HG03108 (cell line): ENCODE measurements around the gene ACKR4.
"Not testable (repeated sequence)": the region's sequence is repeated elsewhere in the genome, so short reads cannot be mapped to it uniquely, and the experiment has no call there.

Experiments used
- ATAC-seq: cut with Tn5 transposase; IDR thresholded peaks from one replicate; pipeline ENCODE4 v1.9.1; 2021; ENCODE audit warnings: moderate library complexity; ENCODE audit not compliant: unreplicated experiment

Gene ACKR4

DNA sequence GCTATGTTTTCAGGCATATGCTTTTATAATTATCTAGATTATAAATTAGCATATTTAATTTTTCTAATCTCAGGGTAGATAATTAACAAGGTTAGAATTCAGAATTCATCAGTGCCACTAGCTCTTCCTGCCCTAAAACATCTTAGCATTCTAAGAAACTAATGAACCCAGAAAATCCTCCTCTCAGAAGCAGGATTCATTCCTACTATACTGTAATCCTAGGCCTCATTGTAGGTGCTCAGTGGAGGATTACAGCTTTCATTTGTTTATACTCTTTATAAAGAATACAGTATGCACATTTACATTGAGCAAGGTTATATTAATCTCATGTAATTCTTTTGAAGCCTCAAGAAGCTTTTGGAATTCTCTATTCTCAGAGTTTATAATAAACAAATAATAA lies 41.6 kb downstream of the ACKR4 start:
- no peak for ATAC-seq

DNA sequence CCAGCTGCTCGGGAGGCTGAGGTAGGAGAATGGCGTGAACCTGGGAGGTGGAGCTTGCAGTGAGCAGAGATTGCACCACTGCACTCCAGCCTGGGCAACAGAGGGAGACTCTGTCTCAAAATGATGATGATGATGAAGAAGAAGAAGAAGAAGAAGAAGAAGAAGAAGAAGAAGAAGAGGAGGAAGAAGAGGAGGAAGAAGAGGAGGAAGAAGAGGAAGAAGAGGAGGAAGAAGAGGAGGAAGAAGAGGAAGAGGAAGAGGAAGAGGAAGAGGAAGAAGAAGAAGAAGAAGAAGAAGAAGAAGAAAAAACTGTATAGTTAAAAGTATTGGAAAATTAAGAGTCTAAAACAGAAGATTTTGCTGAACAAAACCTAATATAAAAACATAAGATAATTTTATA lies 44.4 kb downstream of the ACKR4 start:
- ATAC-seq: not testable (repeated sequence)

DNA sequence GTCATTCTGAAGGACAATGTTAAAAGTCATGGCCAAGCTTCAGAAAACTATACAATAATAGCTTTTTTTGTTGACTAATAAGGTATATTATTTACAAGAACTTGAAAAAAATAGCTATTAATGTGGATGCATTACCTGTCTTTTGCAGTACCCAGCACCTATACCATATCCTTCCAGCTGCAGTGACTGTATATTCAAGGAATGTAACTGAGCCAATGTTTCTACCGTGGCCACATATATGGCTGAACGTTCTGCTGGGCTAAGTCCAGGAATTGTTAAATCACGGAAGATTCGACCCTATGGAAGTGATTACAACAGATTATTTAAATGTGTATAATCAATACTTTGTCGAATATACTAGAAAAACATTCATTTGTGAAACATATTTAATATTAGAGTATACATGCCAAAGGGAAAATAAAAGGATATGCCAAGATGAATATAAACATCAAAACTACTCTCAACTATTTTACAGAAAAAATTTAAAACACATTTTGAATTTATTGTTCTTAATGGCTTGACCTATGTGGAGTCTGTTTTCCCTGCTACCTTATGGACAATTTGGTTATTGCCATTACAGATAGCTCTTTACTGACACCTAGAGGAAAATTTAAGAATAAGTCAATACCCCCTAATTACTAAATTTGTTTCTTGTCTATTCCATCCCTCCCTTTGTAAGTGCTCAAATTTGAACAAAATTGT lies 44.9 kb downstream of the ACKR4 start:
- ATAC-seq: no peak

DNA sequence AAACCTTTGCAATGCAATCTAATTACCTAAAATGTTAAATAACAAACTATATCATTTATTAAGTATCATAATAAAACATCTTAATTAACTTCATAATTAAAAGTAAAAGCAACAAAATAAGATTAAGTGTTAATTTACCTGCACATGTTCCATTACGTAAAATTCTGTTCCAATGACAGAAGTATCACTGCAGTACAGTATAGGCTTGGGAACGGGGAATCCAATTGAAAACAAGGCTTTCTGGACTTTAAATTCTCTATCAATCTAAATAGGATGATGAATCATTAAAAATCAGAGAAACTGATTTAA lies 45.4 kb downstream of the ACKR4 start:
- no peak for ATAC-seq

DNA sequence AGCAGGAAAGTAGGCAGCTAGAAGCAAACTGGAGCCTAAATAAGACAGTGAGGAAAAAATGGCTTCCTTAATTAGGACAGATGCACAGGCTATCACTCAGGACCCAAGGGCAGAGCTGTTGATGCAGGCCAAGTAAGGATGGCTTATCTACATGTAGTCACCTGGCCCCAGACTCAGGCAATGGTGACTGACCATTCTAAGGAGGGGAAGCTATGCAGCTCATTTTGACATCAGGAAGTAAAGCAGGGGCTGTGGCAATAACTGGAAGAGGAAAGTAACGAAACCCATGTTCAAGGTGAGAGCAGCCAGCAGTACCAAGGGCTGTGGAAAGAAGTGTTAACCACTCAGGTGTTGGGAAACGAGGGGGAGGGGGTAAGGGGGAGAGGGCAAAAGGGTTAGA lies 46.3 kb downstream of the ACKR4 start:
- no peak for ATAC-seq

DNA sequence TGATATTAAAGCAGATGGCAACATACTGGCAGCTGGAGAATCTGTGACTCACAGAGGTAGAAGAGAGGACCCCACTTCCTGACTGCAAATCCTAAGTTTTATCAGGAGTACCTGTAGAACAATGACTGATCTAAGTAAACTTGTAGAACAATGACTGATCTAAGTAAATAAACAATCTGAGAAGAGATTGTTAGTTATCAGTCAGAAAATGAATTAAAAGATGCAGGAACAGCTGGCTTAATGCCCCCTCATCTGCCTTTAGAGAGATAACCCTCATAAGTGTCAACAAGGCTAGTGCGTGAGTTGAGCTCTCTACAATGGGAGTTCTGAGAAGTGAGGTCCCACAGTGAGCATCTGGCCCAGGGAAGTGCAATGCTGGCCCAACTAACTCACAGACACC lies 48.0 kb downstream of the ACKR4 start:
- no peak for ATAC-seq

DNA sequence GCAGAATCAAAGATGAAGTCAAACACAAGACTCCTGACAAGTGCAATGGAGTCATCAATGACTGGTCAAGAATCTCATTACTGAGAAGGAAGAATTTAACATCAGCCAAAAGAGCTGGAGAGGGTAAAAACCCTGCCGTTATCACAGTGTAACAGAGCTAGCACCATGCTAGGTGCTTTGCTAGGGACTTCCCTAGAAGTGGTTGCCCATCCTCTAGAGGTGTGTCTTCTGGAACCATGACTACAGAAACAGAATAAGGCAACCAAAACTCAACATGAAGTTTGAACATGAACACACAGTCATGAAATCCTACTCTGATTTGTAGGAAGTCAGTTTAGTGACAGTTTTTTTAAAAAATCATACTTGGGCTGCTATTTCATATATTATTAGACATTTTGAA lies 53.1 kb downstream of the ACKR4 start:
- no peak for ATAC-seq
